ENCODE data around the gene FCRLB. TPM values are rescaled to one million over a fixed set of nuclear protein-coding genes. Genes with fewer than 3 reads are reported as not detected.
"Not testable (repeated sequence)": the region's sequence is repeated elsewhere in the genome, so short reads cannot be mapped to it uniquely, and the experiment has no call there.

FCRLB gene
- total RNA-seq, 3 donors from 2014 or later: 0.15 to 1.1 (median 0.33) TPM

DNA sequence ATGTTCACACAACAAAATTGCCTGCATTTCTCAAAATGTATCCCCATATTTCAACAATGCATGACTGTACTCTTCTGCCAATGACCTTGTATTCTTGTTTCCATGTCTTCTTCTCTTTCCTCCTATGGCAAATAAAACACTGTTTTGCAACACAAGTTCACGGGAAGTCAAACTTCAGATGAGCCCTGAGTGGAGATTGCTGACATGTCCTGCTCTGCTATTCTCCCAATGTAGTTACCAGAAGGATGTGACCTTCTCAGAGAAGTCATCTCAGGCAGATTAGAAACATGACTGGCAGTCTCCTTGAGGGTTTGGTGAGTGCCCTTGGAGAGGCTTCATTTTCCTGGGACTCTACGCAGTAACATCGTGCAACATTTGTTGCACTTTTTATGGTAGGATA is 42.8 kb upstream of the FCRLB start:
- no peak overlapping the region for H3K4me3 ChIP-seq
- H3K27ac ChIP-seq: no peak overlapping the region
- no peaks in the 10 kb centered on the region for H3K9me3 ChIP-seq
- no peaks in the 10 kb centered on the region for H3K36me3 ChIP-seq
- H3K27me3 ChIP-seq: peaks cover 0 to 8% of the 10 kb centered on the region in 2 donors
- TF ChIP-seq CTCF (IDR thresholded peaks at IDR 0.05): no peak
- no peak for TF ChIP-seq POLR2A (IDR thresholded peaks at IDR 0.05)
- no peak for TF ChIP-seq POLR2AphosphoS5 (IDR thresholded peaks at IDR 0.05)
- DNase-seq (ENCODE audit: low spot score in 2 of 2): no peak
- no peaks in the 10 kb centered on the region for H3K4me1 ChIP-seq
- intact Hi-C loops (cut with DNase I; ENCODE audit: low total_unique reads): no loop called here

GRCh38 chr1:161681879-161682278 is 39.5 kb upstream of the FCRLB start:
- Histone ChIP-seq H3K27ac (no peak overlapping the region), H3K36me3 (no peaks in the 10 kb centered on the region), H3K4me3 (no peak overlapping the region), H3K4me1 (no peaks in the 10 kb centered on the region), H3K9me3 (no peaks in the 10 kb centered on the region), H3K27me3 (peaks cover 0 to 8% of the 10 kb centered on the region in 2 donors)
- intact Hi-C loops (cut with DNase I; ENCODE audit: low total_unique reads): no loop called here
- DNase-seq (ENCODE audit: low spot score in 2 of 2): no peak
- TF ChIP-seq POLR2A (IDR thresholded peaks at IDR 0.05) (no peak), CTCF (IDR thresholded peaks at IDR 0.05) (no peak), POLR2AphosphoS5 (IDR thresholded peaks at IDR 0.05) (no peak)

GRCh38 chr1:161688946-161689345 is 32.4 kb upstream of the FCRLB start:
- no peaks in the 10 kb centered on the region for H3K4me1 ChIP-seq
- no peak overlapping the region for H3K4me3 ChIP-seq
- TF ChIP-seq CTCF (IDR thresholded peaks at IDR 0.05) (no peak), POLR2A (IDR thresholded peaks at IDR 0.05) (no peak), POLR2AphosphoS5 (IDR thresholded peaks at IDR 0.05) (no peak)
- H3K9me3 ChIP-seq: no peaks in the 10 kb centered on the region
- intact Hi-C loops (cut with DNase I; ENCODE audit: low total_unique reads): no loop called here
- H3K36me3 ChIP-seq: no peaks in the 10 kb centered on the region
- H3K27me3 ChIP-seq: peaks cover 0 to 3% of the 10 kb centered on the region in 2 donors
- DNase-seq (ENCODE audit: low spot score in 2 of 2): no peak
- H3K27ac ChIP-seq: no peak overlapping the region

GRCh38 chr1:161691846-161692245 is 29.5 kb upstream of the FCRLB start:
- TF ChIP-seq POLR2A (IDR thresholded peaks at IDR 0.05) (no peak), POLR2AphosphoS5 (IDR thresholded peaks at IDR 0.05) (no peak), CTCF (IDR thresholded peaks at IDR 0.05) (no peak)

DNA sequence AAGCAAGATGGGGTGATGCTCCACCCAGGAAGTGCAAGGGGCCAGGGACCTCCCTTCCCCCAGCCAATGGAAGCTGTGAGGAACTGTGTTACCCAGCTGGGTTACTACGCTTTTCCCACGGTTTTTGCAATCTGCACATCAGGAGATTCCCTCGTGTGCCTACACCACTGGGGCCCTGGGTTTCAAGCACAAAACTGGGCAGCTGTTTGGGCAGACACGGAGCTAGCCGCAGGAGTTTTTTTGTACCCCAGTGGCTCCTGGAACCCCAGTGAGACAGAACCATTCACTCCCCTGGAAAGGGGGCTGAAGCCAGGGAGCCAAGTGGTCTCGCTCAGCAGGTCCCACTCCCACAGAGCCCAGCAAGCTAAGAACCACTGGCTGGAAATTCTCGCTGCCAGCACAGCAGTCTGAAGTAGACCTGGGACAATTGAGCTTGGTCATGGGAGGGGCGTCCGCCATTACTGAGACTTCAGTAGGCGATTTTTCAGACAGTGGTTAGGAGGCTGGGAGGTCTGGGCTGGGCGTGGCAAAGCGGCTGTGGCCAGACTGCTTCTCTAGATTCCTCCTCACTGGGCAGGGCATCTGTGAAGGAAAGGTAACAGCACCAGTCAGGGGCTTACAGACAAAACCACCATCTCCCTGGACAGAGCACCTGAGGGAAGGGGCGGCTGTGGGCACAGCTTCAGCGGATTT is 28.2 kb upstream of the FCRLB start:
- H3K4me1 ChIP-seq; H3K4me3 ChIP-seq; H3K36me3 ChIP-seq; DNase-seq (ENCODE audit: low spot score in 2 of 2); H3K27ac ChIP-seq; H3K9me3 ChIP-seq; H3K27me3 ChIP-seq; intact Hi-C loops (cut with DNase I; ENCODE audit: low total_unique reads): not testable (repeated sequence)

More at GRCh38 chr1:161691846-161692245, 29.5 kb upstream of the FCRLB start:
- Histone ChIP-seq H3K36me3 (no peaks in the 10 kb centered on the region), H3K4me1 (no peaks in the 10 kb centered on the region), H3K4me3 (no peak overlapping the region), H3K9me3 (no peaks in the 10 kb centered on the region), H3K27me3 (peaks cover 0 to 3% of the 10 kb centered on the region in 2 donors), H3K27ac (no peak overlapping the region)
- intact Hi-C loops (cut with DNase I; ENCODE audit: low total_unique reads): no loop called here
- DNase-seq (ENCODE audit: low spot score in 2 of 2): no peak

- H3K27me3 ChIP-seq; DNase-seq (ENCODE audit: low spot score in 2 of 2); intact Hi-C loops (cut with DNase I; ENCODE audit: low total_unique reads): not testable (repeated sequence)
These were observed 23.0 kb upstream of the FCRLB start for GRCh38 chr1:161698302-161698701.

More at GRCh38 chr1:161698302-161698701, 23.0 kb upstream of the FCRLB start:
- not testable (repeated sequence) for H3K27ac ChIP-seq, H3K36me3 ChIP-seq, H3K4me3 ChIP-seq, H3K4me1 ChIP-seq, H3K9me3 ChIP-seq

Measured in breast epithelium (tissue), 4 donors.